Measurements from ENCODE around the gene GALNT18. TPM values are rescaled to one million over a fixed set of nuclear protein-coding genes. Genes with fewer than 3 reads are reported as not detected.

Gene GALNT18
- total and polyA plus RNA-seq, 8 donors: 2.0 to 8.9 (median 4.7) TPM

DNA sequence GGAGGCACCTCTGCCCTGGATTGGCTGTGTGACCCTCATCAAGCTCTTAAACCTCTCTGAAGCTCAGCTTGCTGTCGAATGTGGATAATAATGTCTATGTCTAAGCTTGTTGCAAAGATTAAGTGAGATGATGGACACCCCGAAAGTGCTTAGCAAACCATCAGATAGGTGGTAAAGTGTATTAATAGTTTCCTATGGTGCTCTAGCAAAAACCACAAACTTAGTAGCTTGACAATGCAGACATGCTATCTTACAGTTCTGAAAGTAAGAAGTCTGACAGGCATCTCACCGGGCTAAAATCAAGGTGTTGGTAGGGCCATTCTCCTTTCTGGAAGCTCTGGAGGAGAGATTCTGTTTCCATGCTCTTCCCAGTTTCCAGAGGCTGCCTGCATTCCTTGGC lies 162.2 kb downstream of the GALNT18 start:
- TF ChIP-seq, protein P1, sequence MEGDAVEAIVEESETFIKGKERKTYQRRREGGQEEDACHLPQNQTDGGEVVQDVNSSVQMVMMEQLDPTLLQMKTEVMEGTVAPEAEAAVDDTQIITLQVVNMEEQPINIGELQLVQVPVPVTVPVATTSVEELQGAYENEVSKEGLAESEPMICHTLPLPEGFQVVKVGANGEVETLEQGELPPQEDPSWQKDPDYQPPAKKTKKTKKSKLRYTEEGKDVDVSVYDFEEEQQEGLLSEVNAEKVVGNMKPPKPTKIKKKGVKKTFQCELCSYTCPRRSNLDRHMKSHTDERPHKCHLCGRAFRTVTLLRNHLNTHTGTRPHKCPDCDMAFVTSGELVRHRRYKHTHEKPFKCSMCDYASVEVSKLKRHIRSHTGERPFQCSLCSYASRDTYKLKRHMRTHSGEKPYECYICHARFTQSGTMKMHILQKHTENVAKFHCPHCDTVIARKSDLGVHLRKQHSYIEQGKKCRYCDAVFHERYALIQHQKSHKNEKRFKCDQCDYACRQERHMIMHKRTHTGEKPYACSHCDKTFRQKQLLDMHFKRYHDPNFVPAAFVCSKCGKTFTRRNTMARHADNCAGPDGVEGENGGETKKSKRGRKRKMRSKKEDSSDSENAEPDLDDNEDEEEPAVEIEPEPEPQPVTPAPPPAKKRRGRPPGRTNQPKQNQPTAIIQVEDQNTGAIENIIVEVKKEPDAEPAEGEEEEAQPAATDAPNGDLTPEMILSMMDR (IDR thresholded peaks at IDR 0.05): no peak
- no peak overlapping the region for H3K4me3 ChIP-seq
- H3K4me1 ChIP-seq: no peaks in the 10 kb centered on the region
- FAIRE-seq (no peak), DNase-seq (no peak), ATAC-seq (no peak)
- 91 to 94% methylated on average over 3 of the region's 3 CpGs for WGBS, 2 donors
- no peaks in the 10 kb centered on the region for H3K36me3 ChIP-seq
- H3K27ac ChIP-seq: no peak overlapping the region
- H3K27me3 ChIP-seq: no peaks in the 10 kb centered on the region
- intact Hi-C loops (cut with DNase I): no loop called here
- no peaks in the 10 kb centered on the region for H3K9me3 ChIP-seq

DNA sequence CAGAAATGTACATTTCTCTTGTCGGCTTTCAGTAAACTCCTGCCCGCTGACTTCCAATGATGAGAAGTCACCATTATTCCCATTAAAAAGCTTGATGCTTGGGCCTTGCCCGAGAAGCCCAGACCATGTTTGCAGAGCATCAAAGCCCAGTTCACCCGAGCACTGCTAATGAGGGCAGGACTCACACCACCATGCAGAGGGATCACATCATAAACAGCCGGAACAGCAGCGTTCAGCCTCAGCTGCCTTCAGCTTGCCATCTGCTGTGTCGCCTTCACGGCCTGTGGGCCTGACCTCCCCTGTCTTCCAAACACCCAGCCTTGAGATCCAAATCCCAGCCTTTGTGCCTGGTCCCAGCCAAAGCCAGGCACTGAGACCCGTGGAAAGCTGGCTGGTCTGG lies 163.3 kb downstream of the GALNT18 start:
- Histone ChIP-seq H3K27ac (no peak overlapping the region), H3K4me3 (no peak overlapping the region), H3K27me3 (no peaks in the 10 kb centered on the region), H3K9me3 (no peaks in the 10 kb centered on the region), H3K4me1 (no peaks in the 10 kb centered on the region), H3K36me3 (no peaks in the 10 kb centered on the region)
- ATAC-seq (peak in 1 of 4 donors; percentile 55), DNase-seq (no peak), FAIRE-seq (no peak)
- 86 to 90% methylated on average over 9 of the region's 9 CpGs for WGBS, 2 donors
- intact Hi-C loops (cut with DNase I): no loop called here
- TF ChIP-seq, protein P1 (IDR thresholded peaks at IDR 0.05): no peak

DNA sequence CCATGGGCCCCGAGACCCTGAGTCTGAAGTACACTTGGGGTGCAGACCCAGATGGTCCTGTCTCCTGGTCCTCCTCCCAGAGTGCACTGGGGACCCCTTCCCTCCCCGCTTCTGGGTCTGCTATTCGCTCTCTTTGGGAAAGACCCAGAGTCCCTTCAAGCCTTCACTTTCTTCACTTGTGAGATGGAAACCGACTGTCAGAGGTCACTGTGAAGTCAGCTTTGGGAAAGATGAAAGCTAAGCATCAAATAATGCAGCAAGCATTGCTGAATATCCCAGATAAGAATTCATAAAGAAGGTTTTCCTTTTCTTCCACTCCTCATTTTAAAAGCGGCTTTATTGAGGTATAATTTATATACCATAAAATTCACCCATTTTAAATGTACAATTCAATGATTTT lies 163.8 kb downstream of the GALNT18 start:
- Histone ChIP-seq H3K27ac (no peak overlapping the region), H3K9me3 (no peaks in the 10 kb centered on the region), H3K4me1 (no peaks in the 10 kb centered on the region), H3K4me3 (no peak overlapping the region), H3K36me3 (no peaks in the 10 kb centered on the region), H3K27me3 (no peaks in the 10 kb centered on the region)
- no peak for ATAC-seq
- intact Hi-C loops (cut with DNase I): no loop called here
- no peak for DNase-seq
- FAIRE-seq: no peak
- TF ChIP-seq, protein P1 (IDR thresholded peaks at IDR 0.05): no peak
- 86 to 95% methylated on average over 5 of the region's 5 CpGs for WGBS, 2 donors

DNA sequence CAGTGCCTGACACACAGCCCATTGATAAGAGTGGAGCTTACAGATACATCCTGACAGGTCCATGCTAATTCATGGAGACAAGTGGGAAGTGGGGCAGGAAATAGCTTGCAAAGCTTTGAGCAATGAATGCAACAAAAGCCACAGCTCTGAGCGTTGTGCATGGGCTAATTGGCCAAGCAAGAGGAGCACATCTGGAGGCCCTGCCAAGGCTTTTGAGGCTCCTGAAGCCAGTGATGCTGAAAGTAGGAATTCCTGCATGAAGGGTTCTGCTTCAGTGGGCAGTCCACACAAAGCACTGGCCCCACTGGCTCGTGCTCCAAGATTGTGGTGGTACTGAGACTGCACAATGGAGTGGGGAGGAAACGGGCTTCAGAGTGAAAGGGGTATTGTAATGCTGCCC lies 164.9 kb downstream of the GALNT18 start:
- Histone ChIP-seq H3K27ac (no peak overlapping the region), H3K9me3 (no peaks in the 10 kb centered on the region), H3K36me3 (no peaks in the 10 kb centered on the region), H3K4me1 (no peaks in the 10 kb centered on the region), H3K27me3 (no peaks in the 10 kb centered on the region), H3K4me3 (no peak overlapping the region)
- intact Hi-C loops (cut with DNase I): no loop called here
- 81 to 88% methylated on average over 3 of the region's 3 CpGs for WGBS, 2 donors
- no peak for ATAC-seq
- no peak for DNase-seq
- no peak for FAIRE-seq
- TF ChIP-seq, protein P1 (IDR thresholded peaks at IDR 0.05): no peak

DNA sequence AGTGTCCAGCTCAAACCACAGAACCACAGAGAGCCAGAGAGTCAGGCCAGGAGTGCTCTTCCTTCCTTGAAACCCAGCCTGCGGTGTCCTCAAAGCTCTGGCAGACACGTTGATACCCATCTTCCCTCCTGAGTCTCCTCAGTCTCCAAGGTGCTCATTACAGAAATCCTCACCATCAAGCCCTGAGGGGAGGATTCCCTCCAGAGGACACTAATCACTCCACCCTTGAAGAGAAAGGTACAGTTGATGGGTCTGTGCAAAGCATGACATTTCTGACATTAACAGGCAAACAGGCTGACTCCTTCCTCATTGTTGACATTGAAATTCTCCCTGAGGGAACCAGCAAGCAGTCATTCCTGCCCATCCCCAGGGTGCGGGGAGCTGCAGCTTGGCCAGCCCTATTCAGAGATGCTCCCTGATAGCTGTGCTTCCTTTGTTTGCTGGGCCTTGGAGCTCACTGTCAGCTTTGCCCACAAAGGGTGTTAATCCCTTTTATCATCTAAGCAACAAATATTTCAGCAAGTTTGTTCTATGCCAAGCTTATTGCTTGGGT lies 167.1 kb downstream of the GALNT18 start:
- ATAC-seq: no peak
- Histone ChIP-seq H3K27me3 (no peaks in the 10 kb centered on the region), H3K36me3 (no peaks in the 10 kb centered on the region), H3K9me3 (no peaks in the 10 kb centered on the region), H3K4me1 (peaks cover 0 to 9% (median 0%) of the 10 kb centered on the region in 3 donors), H3K27ac (no peak overlapping the region), H3K4me3 (no peak overlapping the region)
- intact Hi-C loops (cut with DNase I): no loop called here
- WGBS, 2 donors: 79 to 83% methylated on average over 3 of the region's 3 CpGs
- DNase-seq: no peak
- no peak for FAIRE-seq
- TF ChIP-seq, protein P1 (IDR thresholded peaks at IDR 0.05): no peak

Data from pancreas (tissue), 10 donors.